AG10803 (cell line): Measurements from ENCODE around the gene NLRX1.
"Not testable (repeated sequence)": the region's sequence is repeated elsewhere in the genome, so short reads cannot be mapped to it uniquely, and the experiment has no call there.

ENCODE experiments used
- DNase-seq: peaks from one replicate; pipeline ENCODE4 v3.0.0; 2010; ENCODE audit warnings: low read depth
- H3K4me3 ChIP-seq: 2 replicates; pipeline ENCODE4 v1.5.1; 2011; ENCODE audit warnings: mild to moderate bottlenecking, low read length, control low read depth
- CTCF ChIP-seq: conservative IDR thresholded peaks from 2 replicates; pipeline ENCODE4 v1.5.1; 2011; ENCODE audit warnings: mild to moderate bottlenecking, low read length, control low read depth, inconsistent platforms

Gene NLRX1

GRCh38 chr11:119166368-119167076 is 2.0 kb upstream of the NLRX1 start:
- H3K4me3 ChIP-seq: no peak overlapping the region
- peak; percentile 71 for DNase-seq
- no peak for TF ChIP-seq CTCF

- not testable (repeated sequence) for DNase-seq, H3K4me3 ChIP-seq
These were observed 1.5 kb upstream of the NLRX1 start for GRCh38 chr11:119167077-119167458.

- no peak for TF ChIP-seq CTCF
- DNase-seq: no peak
- no peak overlapping the region for H3K4me3 ChIP-seq
These were observed 592 bp upstream of the NLRX1 start for GRCh38 chr11:119167933-119168332.

- peak; percentile 39 for DNase-seq
- peak overlapping the region; percentile 78 for H3K4me3 ChIP-seq
- no peak for TF ChIP-seq CTCF
These were observed 776 bp downstream of the NLRX1 start for GRCh38 chr11:119169282-119169719.

GRCh38 chr11:119172513-119172912 is 4.0 kb downstream of the NLRX1 start:
- no peak for TF ChIP-seq CTCF
- H3K4me3 ChIP-seq: no peak overlapping the region
- no peak for DNase-seq

GRCh38 chr11:119173453-119173852 is 4.9 kb downstream of the NLRX1 start:
- DNase-seq: no peak
- H3K4me3 ChIP-seq: no peak overlapping the region
- TF ChIP-seq CTCF: no peak

- H3K4me3 ChIP-seq: no peak overlapping the region
- no peak for DNase-seq
- TF ChIP-seq CTCF: no peak
These were observed 7.1 kb downstream of the NLRX1 start for GRCh38 chr11:119175493-119176077.
